ENCODE results near the gene OR56A5.

Gene OR56A5

DNA sequence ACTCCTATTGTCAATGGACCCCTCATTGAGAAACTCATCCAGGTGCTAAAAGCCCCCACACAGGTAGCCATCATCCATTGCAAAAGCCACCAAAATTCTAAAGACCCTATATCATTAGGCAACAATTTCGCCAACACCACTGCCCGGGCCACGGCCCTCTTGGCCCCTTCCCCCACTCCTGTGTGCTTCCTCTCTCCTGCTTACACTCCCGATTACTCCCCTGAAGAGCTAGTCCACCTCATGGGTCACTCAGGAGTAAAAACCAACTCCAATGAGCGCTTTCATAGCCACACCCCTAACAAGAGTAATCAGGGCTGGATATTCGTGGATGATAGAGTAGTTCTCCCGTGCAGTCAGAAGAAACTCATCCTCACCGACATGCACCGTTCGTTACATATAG lies 35.2 kb downstream of the OR56A5 start:
- no peak for DNase-seq

DNA sequence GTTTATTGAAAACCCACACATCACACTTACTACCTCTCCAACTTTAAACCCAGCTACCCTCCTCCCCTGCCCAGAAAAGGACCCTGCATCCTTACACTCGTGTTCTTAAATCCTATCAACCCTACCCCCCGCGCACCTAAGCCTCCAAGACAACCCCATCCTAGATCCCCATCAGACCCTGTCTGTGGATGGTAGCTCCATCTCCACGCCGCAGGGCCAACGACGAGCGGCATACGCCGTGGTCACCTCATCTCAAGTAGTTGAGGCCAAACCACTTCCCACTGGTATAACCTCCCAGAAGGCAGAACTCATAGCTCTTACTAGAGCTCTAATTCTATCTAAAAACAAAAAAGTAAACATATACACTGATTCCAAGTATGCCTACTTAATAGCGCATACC lies 35.6 kb downstream of the OR56A5 start:
- DNase-seq, result no peak

DNA sequence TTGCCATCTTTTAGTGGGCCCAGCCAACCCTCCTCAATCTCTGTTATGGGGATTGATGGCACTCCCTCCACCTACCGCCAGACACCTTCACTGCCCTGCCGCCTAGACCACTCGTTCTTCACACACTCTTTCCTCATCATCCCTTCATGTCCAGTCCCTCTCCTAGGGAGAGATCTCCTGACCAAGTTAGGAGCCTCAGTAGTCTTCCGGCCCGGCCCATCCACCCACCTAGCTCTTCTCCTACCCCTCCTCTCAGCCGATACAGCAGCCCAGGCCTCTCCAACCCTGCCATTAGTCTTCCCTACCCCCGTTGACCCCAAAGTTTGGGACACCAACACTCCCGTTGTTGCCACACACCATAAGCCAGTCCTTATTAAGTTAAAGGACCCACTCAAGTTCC lies 37.2 kb downstream of the OR56A5 start:
- no peak for DNase-seq

DNA sequence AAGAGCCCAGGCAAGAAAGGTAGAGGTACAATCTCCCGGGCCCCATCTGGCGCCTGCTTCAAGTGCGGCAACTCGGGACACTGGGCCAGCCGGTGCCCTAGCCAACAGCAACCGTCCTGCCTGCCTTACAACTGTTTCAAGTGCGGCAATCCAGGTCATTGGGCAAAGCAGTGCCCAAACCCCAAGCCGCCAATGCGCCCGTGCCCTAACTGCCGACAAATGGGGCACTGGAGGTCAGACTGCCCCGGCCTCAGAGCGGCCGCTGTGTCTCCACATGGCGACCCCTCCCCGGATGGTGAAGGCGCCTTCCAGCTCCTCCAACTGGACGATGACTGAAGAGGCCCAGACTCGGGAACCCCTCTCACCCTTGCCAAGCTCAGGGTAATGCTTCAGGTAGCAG lies 37.7 kb downstream of the OR56A5 start:
- no peak for DNase-seq

DNA sequence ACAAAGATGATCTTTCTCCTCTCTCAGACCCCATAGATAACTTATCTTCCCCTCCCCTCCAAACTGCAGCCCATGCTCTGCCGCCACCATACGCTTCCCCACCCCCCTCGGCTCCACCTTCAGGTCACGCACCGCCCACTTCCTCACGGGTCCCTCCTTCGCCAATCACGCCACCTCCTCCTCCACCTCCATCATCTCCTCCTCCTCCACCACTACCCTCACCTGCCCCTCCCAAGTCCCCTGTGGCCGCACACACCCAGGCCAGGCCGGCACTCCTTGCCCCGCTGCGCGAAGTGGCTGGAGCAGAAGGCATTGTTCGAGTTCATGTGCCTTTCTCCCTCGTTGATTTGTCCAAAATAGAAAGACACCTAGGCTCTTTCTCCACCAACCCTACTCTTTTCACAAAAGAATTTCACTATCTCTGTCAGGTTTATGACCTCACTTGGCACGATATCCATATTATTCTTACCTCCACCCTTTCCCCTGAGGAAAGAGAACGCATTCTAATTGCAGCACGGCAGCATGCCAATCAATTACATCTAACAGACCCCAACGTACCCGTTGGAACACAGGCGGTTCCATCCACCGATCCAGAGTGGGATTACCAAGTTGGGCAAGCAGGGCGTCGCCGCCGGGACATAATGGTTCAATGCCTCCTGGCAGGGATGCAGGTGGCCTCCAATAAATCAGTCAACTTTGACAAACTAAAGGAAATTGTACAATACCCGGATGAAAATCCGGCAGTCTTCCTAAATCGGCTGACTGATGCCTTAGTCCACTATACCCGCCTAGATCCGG lies 38.5 kb downstream of the OR56A5 start:
- DNase-seq, result no peak

DNA sequence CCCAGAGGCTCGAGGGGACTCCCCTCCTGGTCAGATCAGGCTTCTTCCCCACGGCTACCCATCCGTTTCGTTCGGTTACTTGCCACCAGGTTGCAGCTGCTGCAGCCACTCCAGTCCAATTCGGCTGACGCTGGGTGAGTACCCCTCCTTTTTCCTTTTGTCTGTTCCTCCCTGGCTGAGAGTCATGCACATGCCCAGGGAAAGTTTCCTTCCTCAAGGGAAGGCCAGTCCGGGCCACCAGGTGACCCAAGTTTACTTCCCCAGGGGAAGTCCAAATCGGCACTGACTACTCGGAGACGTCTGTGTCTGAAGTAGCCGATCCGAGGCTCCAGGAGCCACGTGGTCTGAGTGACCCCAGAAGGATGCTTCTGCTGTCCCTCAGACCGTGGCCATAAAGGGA lies 39.5 kb downstream of the OR56A5 start:
- DNase-seq, result no peak

DNA sequence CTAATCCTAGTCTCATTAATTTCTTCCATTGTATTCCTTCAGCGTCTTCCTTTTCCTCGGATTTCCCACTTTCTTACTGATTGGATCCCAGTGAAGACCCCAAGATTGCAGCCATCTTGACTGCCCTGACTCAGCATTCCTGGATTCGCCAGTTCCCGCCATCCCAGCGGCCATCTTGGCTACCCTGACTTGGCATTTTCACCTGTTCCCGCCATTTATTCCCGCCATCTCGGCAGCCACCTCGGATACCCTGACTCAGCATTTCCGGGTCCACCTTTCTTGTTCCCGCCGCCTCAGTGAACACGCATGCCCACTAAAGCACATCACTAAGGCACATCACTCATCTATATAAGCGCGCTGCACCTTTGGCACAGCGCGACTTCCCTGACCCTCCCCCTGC lies 40.0 kb downstream of the OR56A5 start:
- DNase-seq, result no peak

DNA sequence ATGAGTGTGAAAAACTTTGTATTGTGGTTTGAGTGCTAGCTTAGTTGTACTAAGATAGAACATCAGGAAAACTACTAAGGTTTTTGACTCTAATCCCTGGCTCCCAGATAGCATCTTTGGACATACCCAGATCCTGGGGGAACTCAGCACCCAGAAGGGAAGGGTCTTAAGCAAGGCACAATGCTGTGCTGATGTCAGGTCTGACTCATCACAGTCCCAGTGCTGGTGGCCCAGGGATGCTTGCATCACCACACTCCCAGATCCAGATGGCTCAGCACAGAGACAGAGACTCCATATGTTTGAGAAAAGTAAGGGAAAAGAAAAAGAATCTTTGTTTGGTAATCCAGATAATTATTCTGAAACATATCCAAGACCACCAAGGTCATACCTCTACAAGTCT lies 44.5 kb downstream of the OR56A5 start:
- no peak for DNase-seq

DNA sequence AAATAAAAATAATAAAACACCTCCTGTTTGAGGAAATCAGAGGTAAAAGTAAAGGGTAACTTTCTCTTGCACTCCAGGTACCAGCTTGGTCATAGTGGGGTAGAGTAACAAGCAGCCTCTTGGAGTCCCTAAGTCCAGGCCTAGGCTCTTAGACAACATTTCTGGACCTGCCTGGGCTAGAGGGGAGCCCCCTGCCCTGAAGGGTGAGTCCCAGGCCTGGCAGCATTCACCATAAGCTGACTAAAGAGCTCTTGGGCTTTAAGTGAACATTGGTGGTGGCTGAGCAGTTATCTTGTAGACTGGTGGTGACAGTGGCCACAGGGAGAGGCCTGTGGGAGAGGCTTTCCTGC lies 44.9 kb downstream of the OR56A5 start:
- no peak for DNase-seq

DNA sequence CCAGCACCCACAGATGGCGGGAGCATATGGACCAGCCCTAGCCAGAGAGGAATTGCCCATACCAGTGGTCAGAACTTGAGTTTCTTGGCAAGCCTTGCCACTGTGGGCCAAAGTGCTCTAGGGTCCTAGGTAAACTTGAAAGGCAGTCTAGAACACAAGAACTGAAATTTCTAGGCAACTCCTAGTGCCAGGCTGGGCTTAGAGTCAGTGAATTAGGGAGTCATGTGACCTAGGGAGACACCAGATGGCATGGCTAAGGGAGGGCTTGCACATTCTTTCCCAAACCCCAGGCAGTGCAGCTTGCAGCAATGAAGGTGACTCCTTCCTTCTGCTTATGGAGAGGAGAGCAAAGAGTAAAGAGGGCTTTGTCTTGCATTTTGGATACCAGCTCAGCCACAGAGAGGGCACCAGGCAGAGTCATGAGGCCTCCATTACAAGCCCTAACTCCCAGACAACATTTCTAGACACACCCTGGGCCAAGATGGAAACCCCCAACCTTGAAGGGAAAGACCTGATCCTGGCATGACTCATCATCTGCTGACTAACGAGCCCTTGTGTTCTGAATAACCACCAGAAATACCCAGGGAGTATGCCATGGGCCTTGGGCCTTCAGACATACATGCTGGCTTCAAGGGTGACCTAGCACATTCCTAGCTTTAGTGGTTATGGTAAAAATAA lies 45.4 kb downstream of the OR56A5 start:
- DNase-seq, result no peak

Data from hypothalamus (tissue), 51 donors.